Panc1 (cell line): ENCODE measurements around the gene PARP8. TPM values are rescaled to one million over a fixed set of nuclear protein-coding genes. Genes with fewer than 3 reads are reported as not detected.

Experiments used
- ATAC-seq: fragments of 200-7000 bp; cut with Tn5 transposase; 2 replicates; pipeline ENCODE4 v1.9.1; 2020; ENCODE audit warnings: mild to moderate bottlenecking, moderate library complexity
- BruUV-seq: library from RNA; stranded (reverse); fragments of 400-500 nt; replicated peaks from 2 replicates; lab custom pipeline; 2021; lab: Mats Ljungman, UMichigan
- CTCF ChIA-PET: fragments of 300-600 bp; sonication (Branson Sonifier 250); formaldehyde crosslinking; loops from one replicate; lab custom pipeline; 2022; ENCODE audit warnings: antibody characterized with exemption; lab: Charles Lee
- POLR2A ChIA-PET: fragments of 300-600 bp; sonication (Branson Sonifier 250); formaldehyde crosslinking; loops from one replicate; lab custom pipeline; 2022; ENCODE audit warnings: antibody characterized with exemption; lab: Charles Lee
- DNase-seq: peaks from one replicate; pipeline ENCODE4 v3.0.0-alpha.2; 2010; ENCODE audit warnings: low read depth, low spot score
- H3K27ac ChIP-seq: 2 replicates; pipeline ENCODE4 v1.5.1; 2011; ENCODE audit warnings: mild to moderate bottlenecking, low read length, inconsistent platforms
- H3K27me3 ChIP-seq: fragments of 200-500 bp; sonication (Bioruptor generic); 2 replicates; pipeline ENCODE4 v1.6.0; 2014; ENCODE audit warnings: low read length, inconsistent platforms; ENCODE audit not compliant: control insufficient read depth, insufficient read depth
- H3K36me3 ChIP-seq: fragments of 200-500 bp; sonication (Bioruptor generic); 2 replicates; pipeline ENCODE4 v1.5.1; 2014; ENCODE audit warnings: inconsistent platforms, mild to moderate bottlenecking, low read length, moderate library complexity; ENCODE audit not compliant: control insufficient read depth, insufficient read depth
- H3K4me1 ChIP-seq: 2 replicates; pipeline ENCODE4 v1.5.1; 2011; ENCODE audit warnings: inconsistent platforms, mild to moderate bottlenecking, low read length, moderate library complexity; ENCODE audit not compliant: control insufficient read depth, insufficient read depth
- H3K4me3 ChIP-seq, 2 experiments: 2 replicates each; pipeline ENCODE4 v1.5.1; 2011 to 2012; ENCODE audit warnings: low read depth in 2 of 2, low read length in 2 of 2, mild to moderate bottlenecking in 2 of 2, inconsistent platforms in 1 of 2, moderate library complexity in 1 of 2
- H3K9me3 ChIP-seq: fragments of 200-500 bp; sonication (Bioruptor generic); 2 replicates; pipeline ENCODE4 v1.5.1; 2014; ENCODE audit warnings: low read depth, mild to moderate bottlenecking, inconsistent platforms, low read length, moderate library complexity; ENCODE audit not compliant: control insufficient read depth, insufficient read depth
- POLR2AphosphoS5 ChIP-seq: IDR thresholded peaks from 2 replicates; pipeline ENCODE4 v1.6.1; 2012; ENCODE audit warnings: mild to moderate bottlenecking, low read depth, low read length, moderate library complexity
- REST ChIP-seq, 2 experiments: IDR thresholded peaks; 2 replicates each; pipeline ENCODE4 v1.6.1; 2011 to 2012; ENCODE audit warnings: low read depth in 2 of 2, control low read depth in 1 of 2, low read length in 1 of 2, mild to moderate bottlenecking in 1 of 2, moderate library complexity in 1 of 2; ENCODE audit not compliant: insufficient read depth in 1 of 2
- SIN3A ChIP-seq: IDR thresholded peaks from 2 replicates; pipeline ENCODE4 v1.6.1; 2012; ENCODE audit warnings: low read depth, mild to moderate bottlenecking, low read length, moderate library complexity, borderline replicate concordance; ENCODE audit not compliant: insufficient read depth
- TCF7L2 ChIP-seq: IDR thresholded peaks from 2 replicates; pipeline ENCODE4 v1.6.1; 2011; ENCODE audit warnings: mild to moderate bottlenecking, low read depth, low read length, inconsistent platforms
- in situ Hi-C: cut with HindIII; loops from 2 replicates; pipeline ENCODE4 v1.10.0; 2016; ENCODE audit warnings: low sequenced_read_pairs, low pct_unique_long_range_greater_than_20kb
- intact Hi-C: fragments of 100-400 bp; cut with micrococcal nuclease; formaldehyde crosslinking; loops from one replicate; pipeline ENCODE4 v1.10.0; 2022; ENCODE audit not compliant: unreplicated experiment
- total RNA-seq: library from RNA; stranded (reverse); gene quantifications from one replicate; pipeline ENCODE4 v1.2.1, GENCODE V29; 2021; ENCODE audit not compliant: unreplicated experiment
- TF ChIP-seq, protein P1 (sequence below): fragments of 450-650 bp; IDR thresholded peaks from 2 replicates; pipeline ENCODE4 v1.5.1; 2017; ENCODE audit warnings: mild to moderate bottlenecking

Gene PARP8
- total RNA-seq, 1 experiment from 2014 or later, result 20.2 TPM

DNA sequence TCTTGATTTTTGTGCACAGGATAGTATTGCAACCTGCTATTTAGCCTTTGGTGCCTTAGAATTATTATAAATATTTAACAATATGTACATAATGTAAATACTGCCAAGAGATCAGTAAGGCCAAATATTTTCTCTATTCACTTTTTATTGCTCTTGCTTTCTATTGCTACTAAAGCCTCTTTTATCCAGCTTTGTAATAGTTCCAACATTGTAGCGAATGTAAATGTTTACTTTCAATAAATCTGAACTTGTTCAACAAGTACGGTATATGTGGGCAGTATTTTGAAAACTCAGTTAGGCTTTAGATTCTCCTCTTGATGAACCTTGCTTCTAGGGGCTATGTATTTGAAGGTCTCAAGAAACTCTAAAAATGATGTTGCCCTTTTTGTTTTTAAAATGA lies 179.8 kb downstream of the PARP8 start:
- DNase-seq, result no peak
- intact Hi-C loops (no loop called here), in situ Hi-C loops (no loop called here)
- CTCF ChIA-PET, result no interaction called here
- Histone ChIP-seq H3K27ac (no peak overlapping the region), H3K4me1 (no peaks in the 10 kb centered on the region), H3K4me3 (no peak overlapping the region), H3K9me3 (no peaks in the 10 kb centered on the region), H3K27me3 (no peaks in the 10 kb centered on the region), H3K36me3 (no peaks in the 10 kb centered on the region; the same call in 1 of the 2 replicates)
- ATAC-seq, result no peak
- POLR2A ChIA-PET, result no interaction called here
- BruUV-seq, result no TSS peak
- no peak for TF ChIP-seq SIN3A
- no peak for TF ChIP-seq REST (IDR thresholded peaks at IDR 0.05; ENCODE audit: insufficient read depth in 1 of 2, low read depth in 2 of 2, low read length in 1 of 2)
- TF ChIP-seq TCF7L2, result no peak
- TF ChIP-seq, protein P1, sequence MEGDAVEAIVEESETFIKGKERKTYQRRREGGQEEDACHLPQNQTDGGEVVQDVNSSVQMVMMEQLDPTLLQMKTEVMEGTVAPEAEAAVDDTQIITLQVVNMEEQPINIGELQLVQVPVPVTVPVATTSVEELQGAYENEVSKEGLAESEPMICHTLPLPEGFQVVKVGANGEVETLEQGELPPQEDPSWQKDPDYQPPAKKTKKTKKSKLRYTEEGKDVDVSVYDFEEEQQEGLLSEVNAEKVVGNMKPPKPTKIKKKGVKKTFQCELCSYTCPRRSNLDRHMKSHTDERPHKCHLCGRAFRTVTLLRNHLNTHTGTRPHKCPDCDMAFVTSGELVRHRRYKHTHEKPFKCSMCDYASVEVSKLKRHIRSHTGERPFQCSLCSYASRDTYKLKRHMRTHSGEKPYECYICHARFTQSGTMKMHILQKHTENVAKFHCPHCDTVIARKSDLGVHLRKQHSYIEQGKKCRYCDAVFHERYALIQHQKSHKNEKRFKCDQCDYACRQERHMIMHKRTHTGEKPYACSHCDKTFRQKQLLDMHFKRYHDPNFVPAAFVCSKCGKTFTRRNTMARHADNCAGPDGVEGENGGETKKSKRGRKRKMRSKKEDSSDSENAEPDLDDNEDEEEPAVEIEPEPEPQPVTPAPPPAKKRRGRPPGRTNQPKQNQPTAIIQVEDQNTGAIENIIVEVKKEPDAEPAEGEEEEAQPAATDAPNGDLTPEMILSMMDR, result no peak
- no peak for TF ChIP-seq POLR2AphosphoS5

DNA sequence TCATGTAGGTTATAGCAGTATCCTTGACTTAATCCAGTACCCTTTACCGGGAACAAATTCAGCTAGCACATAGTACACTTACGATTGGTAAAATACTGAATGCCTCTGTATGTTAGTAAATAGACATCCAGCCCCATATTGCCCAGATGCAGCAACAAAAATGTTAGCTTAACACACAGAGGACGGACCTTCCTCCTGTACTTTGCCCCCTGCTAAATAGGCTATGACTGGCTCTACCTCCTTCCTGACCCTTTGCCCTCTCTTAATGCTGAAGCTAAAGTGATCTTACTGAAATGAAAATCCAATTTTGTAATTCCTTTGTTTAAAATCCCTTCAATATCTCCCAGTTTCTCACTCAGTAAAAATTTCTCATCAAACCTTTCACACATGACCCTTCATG lies 183.1 kb downstream of the PARP8 start:
- Histone ChIP-seq H3K27ac (no peak overlapping the region), H3K9me3 (no peaks in the 10 kb centered on the region), H3K27me3 (no peaks in the 10 kb centered on the region; the same call in 1 of the 2 replicates), H3K4me3 (no peak overlapping the region), H3K4me1 (no peaks in the 10 kb centered on the region), H3K36me3 (no peaks in the 10 kb centered on the region)
- intact Hi-C loops, result no loop called here
- POLR2A ChIA-PET, result no interaction called here
- TF ChIP-seq SIN3A (no peak), POLR2AphosphoS5 (no peak), TCF7L2 (no peak), REST (IDR thresholded peaks at IDR 0.05; ENCODE audit: insufficient read depth in 1 of 2, low read depth in 2 of 2, low read length in 1 of 2) (no peak)
- TF ChIP-seq, protein P1, result no peak
- ATAC-seq (no peak), DNase-seq (no peak)
- in situ Hi-C loops, result no loop called here
- CTCF ChIA-PET, result no interaction called here
- BruUV-seq, result no TSS peak
